GM21381 (cell line): ENCODE measurements around the gene TRIOBP.

Source experiments
- ATAC-seq: cut with Tn5 transposase; IDR thresholded peaks from one replicate; pipeline ENCODE4 v1.9.1; 2021; ENCODE audit warnings: mild to moderate bottlenecking, moderate library complexity; ENCODE audit not compliant: unreplicated experiment

The TRIOBP gene

GRCh38 chr22:37818409-37819104, 121.7 kb downstream of the TRIOBP start:
- ATAC-seq: no peak

- ATAC-seq: no peak
These were observed 122.2 kb downstream of the TRIOBP start for GRCh38 chr22:37819105-37819433.

- ATAC-seq: no peak
These were observed 123.5 kb downstream of the TRIOBP start for GRCh38 chr22:37820350-37820749.

DNA sequence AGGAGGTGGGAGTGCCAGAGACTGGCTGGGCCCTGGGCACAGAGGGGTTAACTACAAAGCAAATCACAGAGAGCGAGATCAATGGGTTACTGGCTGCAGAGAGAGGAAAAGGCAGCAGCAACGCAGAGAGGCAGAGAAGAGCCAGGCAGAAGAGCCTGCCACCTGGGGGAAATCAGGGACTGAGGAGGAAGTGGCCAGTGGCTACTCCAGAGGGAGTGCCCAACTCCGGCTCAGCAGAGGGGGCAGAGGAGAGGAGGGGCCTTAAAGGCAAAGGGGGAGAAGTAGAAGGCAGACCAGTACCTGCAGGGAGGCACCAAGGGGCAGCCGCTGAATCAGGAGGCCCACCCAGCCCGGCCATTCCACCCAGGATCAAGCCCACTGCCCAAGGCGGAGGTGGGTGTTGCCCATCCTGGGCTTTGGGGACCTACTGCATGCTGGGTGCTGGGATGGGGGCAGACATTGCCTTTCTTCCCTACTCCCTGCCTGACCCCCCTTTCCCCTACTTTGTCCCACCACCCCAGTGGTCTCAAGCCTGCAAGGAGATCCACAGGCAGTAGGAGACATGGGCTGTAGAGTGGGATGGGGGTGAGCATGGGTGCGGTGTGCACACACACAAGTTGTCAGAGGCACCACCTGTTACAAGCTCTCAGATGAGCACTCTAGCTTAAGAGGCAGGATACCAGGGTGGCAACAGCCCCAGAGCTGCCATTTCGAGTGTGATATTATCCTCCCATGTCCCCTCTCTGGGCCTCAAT, 125.4 kb downstream of the TRIOBP start:
- ATAC-seq: no peak

DNA sequence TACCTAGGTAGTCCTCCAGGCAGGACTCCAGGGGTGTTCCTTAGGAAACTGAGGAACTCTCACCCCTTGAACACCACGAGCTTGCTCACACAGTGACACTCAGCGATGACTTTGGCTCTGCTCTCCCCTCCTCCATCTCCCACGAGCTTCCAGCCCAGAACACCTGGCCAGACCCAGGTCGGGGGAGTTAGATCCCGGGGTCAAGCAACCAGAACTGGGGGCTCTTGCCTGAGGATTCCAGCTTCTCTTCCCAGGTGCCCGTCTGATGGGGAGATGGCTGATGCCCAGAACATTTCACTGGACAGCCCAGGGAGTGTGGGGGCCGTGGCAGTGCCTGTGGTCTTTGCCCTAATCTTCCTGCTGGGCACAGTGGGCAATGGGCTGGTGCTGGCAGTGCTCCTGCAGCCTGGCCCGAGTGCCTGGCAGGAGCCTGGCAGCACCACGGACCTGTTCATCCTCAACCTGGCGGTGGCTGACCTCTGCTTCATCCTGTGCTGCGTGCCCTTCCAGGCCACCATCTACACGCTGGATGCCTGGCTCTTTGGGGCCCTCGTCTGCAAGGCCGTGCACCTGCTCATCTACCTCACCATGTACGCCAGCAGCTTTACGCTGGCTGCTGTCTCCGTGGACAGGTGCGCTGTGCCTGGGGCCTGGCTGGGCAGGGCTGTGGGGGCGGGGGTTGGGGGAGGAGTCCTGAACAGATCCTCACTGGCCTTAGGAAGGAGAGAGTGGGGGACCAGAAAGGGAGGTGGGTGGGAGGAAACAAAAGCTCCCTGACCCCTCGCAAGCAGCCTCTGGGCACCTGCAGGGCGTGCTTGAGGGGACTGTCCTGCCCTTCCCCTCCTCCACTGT, 126.5 kb downstream of the TRIOBP start, which contains the start of gene GALR3:
TSS of gene GALR3 (plus strand) at position 249 of the 852 bp plus-strand sequence. CDS start at position 274, 25 bp downstream.
- ATAC-seq: no peak

DNA sequence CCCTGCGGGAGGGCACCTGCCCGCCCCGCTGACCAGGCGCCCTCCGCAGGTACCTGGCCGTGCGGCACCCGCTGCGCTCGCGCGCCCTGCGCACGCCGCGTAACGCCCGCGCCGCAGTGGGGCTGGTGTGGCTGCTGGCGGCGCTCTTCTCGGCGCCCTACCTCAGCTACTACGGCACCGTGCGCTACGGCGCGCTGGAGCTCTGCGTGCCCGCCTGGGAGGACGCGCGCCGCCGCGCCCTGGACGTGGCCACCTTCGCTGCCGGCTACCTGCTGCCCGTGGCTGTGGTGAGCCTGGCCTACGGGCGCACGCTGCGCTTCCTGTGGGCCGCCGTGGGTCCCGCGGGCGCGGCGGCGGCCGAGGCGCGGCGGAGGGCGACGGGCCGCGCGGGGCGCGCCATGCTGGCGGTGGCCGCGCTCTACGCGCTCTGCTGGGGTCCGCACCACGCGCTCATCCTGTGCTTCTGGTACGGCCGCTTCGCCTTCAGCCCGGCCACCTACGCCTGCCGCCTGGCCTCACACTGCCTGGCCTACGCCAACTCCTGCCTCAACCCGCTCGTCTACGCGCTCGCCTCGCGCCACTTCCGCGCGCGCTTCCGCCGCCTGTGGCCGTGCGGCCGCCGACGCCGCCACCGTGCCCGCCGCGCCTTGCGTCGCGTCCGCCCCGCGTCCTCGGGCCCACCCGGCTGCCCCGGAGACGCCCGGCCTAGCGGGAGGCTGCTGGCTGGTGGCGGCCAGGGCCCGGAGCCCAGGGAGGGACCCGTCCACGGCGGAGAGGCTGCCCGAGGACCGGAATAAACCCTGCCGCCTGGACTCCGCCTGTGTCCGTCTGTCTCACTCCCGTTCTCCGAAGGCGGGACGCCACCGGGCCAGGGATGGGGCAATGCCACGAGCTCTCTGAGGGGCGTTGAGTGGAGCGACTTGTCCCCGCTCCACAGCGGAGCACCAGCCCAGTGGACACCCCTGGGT, 128.1 kb downstream of the TRIOBP start:
- ATAC-seq: no peak
